D721Med (cell line): Measurements from ENCODE around the gene STK38L.

Experiments
- DNase-seq: peaks from one replicate; pipeline ENCODE4 v3.0.0; 2011; ENCODE audit warnings: low spot score; ENCODE audit not compliant: insufficient read length
- FAIRE-seq: peaks from 2 replicates; lab custom pipeline; 2011; peaks lifted over from hg19 to GRCh38; lab: Jason Lieb, UNC
- TF ChIP-seq, protein P1 (sequence below): IDR thresholded peaks from 2 replicates; pipeline ENCODE4 v1.5.1; 2012; ENCODE audit warnings: mild to moderate bottlenecking, control low read depth; ENCODE audit not compliant: insufficient read depth; ENCODE audit errors: missing control alignments

Gene STK38L

DNA sequence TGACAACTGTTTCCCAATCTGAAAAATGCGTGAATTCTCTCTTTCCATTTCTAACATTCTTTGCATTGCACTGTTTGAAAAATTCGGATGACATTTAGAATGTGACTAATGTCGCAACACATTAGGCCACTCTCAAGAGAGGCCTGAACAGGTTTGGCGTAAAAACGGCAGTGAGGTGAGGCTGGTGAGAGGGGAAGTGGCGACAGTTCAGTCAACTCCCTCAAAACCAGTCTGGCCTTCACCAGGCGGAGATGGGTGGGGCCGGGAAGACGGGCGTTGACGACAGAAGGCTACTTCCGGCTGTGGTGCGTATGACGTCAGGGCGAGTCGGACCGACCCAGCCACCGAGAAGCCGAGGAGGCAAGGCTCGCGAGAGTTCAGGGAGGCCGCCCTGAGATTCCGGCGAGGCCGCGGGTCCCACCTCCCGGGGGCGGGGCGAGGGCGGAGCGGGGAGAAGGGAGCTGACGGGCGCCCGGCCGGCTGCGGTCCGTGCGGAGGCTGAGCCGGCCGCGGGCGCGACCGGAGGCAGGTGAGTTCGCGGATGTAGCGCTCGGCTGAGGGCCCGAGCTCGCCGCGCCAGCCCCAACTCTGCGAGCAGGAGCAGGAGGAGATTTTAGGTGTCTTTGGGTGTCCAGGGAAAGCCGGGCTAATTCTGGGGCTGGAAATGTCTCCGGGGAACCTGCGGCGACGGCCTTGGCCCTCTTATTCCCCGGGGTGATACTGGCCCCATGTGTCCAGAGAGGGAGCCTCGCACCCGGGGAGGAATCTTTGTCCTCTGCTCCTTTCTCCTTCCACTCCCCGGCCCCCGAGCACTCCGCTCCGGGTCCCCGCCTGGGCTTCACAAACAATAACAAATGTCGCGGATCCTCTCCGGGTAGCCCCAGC is at the start of gene STK38L:
STK38L (plus strand) TSS at position 483 of the 885 bp plus-strand sequence. CDS start 53,435 bp downstream, outside the sequence.
- FAIRE-seq (no peak), DNase-seq (peak; percentile 43)
- TF ChIP-seq, protein P1, sequence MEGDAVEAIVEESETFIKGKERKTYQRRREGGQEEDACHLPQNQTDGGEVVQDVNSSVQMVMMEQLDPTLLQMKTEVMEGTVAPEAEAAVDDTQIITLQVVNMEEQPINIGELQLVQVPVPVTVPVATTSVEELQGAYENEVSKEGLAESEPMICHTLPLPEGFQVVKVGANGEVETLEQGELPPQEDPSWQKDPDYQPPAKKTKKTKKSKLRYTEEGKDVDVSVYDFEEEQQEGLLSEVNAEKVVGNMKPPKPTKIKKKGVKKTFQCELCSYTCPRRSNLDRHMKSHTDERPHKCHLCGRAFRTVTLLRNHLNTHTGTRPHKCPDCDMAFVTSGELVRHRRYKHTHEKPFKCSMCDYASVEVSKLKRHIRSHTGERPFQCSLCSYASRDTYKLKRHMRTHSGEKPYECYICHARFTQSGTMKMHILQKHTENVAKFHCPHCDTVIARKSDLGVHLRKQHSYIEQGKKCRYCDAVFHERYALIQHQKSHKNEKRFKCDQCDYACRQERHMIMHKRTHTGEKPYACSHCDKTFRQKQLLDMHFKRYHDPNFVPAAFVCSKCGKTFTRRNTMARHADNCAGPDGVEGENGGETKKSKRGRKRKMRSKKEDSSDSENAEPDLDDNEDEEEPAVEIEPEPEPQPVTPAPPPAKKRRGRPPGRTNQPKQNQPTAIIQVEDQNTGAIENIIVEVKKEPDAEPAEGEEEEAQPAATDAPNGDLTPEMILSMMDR = no peak

DNA sequence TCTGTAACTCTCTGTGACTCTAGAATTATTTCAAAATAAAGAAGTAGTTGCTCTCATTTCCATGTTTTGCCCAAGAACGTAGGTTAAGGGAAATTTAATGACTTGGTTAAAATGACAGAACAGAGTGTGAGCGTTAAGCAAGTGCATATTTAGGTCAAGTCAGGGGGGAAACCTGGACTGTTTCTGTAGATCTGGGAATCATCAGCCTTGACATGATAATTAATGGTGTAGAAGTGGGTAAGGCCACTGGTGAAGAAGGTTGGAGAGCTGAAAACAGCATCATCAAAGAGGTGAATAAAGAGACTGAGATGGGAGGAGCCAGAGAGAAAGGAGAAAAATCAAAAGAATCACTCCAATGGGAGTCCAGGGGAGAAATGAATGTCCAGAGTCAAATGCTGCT is 49.4 kb upstream of the STK38L start:
- no peak for FAIRE-seq
- TF ChIP-seq, protein P1 = no peak
- no peak for DNase-seq

DNA sequence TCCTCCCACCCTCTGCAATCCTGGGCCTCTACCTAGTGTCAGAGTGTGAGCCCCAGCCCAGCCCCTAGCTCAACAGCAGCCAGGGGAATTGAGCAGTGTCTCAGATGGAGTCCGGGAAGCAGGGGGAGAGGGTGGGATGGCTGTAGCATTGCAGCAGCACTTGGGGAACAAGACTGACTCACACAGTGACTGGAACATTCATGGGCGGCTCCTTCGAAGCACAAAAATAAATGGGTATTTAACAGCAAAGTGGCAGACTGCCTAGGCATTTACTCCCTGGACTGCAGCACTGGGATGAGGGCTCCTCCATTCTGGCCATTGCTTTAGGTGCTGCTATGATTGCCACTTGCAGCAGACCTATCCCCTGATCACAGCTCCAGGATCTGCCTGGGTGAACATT is 46.0 kb upstream of the STK38L start:
- DNase-seq = no peak

DNA sequence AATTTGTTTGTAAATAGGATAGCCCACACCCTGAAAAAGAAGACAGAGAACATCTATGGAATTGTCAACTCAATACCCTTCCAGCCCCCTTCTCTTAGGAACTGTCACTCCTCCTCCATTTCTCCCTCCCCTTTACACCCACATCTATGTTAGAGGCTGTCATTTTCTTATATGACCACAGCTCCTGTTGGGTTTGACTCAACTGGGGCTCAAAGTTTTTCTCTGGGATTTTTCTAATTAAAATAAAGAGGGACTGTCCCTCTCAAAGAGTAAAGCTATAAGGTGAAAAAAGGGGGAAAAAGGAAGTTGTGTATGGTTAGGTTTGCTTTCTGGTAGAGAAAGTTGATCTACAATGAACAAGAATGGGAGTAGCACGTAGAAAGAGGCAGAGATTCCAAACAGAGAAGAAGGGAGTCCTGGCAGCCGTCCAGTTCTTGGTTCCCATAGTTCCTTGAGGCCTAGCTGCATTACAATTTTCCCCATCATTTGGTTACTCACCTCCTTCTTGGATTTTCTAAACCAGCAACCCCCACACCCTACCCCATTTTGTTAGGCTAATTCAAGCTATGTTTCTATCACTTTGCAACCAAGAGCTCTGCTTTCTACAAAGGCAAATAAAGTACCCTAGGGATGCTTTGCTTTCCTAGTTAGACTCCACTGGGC is 44.3 kb upstream of the STK38L start:
- no peak for FAIRE-seq
- no peak for DNase-seq
- TF ChIP-seq, protein P1 = no peak

More for the DNA sequence above, 46.0 kb upstream of the STK38L start:
- TF ChIP-seq, protein P1 = no peak
- FAIRE-seq = no peak

DNA sequence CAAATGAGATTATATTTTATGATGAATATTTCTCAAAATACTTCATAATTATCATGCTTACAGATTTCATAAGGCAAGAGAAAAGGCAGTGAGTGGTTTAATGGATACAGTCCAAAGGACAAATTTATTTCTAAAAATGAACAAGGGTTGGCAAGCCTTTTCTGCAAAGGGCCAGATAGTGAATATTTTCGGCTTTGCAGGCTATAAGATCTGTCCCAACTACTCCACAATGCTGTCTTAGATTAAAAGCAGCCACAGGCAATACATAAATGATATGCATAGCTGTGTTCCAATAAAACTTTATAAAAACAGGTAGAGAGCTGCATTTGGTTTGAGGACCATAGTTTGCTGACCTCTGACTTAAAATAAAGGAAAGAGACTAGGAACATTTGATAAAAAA is 42.9 kb upstream of the STK38L start:
- FAIRE-seq (no peak), DNase-seq (no peak)
- TF ChIP-seq, protein P1 = no peak

DNA sequence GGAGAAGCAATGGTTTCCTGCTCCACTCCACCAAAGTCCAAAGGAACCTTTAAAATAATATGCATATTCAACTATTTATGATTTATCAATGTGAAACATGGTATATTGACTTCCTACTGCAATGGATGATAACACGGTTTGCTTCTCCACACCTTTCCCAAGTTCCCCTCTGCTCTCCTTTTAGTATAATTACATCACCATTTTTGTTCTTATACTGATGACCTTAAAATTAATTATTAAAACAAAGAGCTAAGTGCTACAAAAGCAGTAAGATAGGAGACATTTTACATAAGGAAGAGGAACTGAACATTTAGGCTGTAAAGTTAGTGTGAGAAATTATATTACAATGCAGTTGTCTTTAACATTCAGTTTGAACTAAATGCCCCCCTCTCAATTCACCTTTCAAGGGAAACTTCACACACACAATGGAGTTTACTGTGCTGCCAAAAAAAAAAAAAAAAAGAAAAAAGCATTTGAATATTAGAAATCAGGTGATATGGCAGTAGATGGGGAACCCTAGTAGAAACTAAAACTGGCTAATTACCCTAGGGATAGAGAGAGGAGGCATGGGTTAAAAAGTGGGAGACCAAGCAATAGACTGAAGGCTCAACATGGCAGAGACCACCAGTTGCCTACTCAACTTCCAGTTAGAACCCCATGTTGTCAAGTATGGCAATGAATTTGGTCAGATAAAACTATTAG is 37.1 kb upstream of the STK38L start:
- DNase-seq (no peak), FAIRE-seq (no peak)
- TF ChIP-seq, protein P1 = no peak
